Dermis blood vessel endothelial cell (primary cell): ENCODE results near the gene DRAM1. TPM values are rescaled to one million over a fixed set of nuclear protein-coding genes. Genes with fewer than 3 reads are reported as not detected.
A peak's percentile ranks its signal among the peaks of the same experiment; 100 is the strongest.
"Not testable (repeated sequence)": the region's sequence is repeated elsewhere in the genome, so short reads cannot be mapped to it uniquely, and the experiment has no call there.

ENCODE experiments used
- DNase-seq: peaks from one replicate; pipeline ENCODE4 v3.0.0; 2010
- total RNA-seq: library from RNA; depleted of rRNA; stranded (reverse); fragments of >200 nt; gene quantifications from 2 replicates; pipeline ENCODE4 v1.2.3, GENCODE V29; 2014

DRAM1 gene
- total RNA-seq, 1 donor from 2014 or later, result 22.3 TPM

GRCh38 chr12:101859664-101860607 lies 17.4 kb upstream of the DRAM1 start:
- no peak for DNase-seq

DNA sequence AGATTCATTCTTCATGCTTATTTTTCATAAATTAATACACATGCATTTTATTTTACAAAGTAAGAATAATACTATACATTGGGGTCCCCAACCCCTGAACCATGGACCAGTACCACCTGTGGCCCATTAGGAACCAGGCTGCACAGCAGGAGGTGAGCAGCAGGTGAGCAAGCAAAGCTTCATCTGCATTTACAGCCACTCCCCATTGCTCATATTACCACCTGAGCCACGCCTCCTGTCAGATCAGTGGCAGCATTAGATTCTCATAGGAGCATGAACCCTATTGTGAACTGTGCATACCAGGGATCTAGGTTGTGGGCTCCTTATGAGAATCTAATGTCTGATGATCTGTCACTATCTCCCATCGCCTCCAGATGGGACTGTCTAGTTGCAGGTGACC lies 15.7 kb upstream of the DRAM1 start:
- DNase-seq, result not testable (repeated sequence)

DNA sequence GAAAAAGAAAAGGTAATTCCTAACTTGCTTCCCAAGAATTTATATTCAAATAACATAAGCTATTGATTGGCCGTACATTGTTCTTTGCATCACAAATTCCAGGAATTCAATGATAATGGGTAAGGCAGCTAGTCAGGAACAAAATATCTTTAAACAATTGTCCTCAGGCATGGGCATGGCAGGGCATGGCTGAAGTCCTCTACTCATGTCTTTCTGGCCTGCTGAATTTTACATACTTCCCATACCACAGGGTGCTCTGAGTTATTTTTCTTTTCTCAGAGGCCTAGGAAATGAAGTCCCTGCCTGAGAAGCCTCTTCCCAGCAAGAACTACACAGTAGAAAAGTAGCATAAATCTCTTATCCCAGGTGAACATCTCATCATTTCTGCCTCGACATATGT lies 15.1 kb upstream of the DRAM1 start:
- no peak for DNase-seq

DNA sequence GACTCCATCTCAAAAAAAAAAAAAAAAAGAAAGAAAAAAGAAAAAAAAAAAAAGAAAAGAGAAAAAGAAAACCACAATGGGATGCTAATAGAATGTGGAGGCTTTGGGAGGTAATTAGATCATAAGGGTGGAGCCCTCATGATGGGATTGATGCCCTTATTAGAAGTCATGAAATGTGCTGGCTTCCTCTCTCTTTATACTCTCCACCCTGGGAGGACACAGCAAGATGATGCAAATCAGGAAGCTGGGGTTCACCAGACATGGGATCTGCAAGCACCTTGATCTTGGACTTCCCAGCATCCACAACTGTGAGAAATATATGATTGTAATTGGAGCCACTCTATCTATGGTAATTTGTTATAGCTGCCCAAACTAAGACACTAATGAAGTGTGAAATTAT lies 13.4 kb upstream of the DRAM1 start:
- DNase-seq, result no peak

DNA sequence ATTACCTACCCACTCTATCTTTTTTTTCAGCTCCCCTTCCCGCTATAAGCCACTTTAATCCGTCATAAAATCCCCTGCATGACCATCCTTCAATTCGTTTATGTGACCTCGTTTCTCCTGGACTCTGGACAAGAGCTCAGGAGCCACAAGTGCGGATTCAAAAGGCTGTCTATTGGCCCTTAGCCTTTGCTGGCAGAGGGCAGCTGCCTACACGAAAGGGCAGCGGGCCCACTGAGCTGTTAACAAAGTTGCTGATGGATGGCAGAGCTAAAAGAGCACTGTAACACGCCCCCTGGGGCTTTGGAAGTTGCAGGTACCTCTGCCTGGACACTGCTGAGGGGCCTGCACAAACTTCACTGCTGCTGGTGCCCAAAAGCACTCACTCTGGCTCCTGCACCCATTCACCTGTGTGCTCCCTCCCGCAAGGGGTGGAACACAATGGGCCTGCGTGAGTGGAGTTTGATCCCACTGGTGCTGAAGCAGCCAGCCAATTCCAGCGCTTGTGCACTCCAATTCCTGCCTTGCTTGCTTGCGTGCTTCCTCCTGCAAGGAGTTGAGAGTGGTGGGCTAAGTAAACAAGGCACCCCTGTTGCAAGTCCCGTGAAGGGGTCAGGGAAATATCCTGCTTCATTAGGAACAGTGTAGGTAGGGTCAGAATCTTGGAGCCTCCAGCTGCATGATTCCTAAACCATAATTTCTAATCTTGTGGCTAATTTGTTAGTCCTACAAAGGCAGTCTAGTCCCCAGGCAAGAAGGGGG lies 10.6 kb upstream of the DRAM1 start:
- DNase-seq, result no peak

- not testable (repeated sequence) for DNase-seq
These were observed 9.8 kb upstream of the DRAM1 start for GRCh38 chr12:101867619-101868018.

DNA sequence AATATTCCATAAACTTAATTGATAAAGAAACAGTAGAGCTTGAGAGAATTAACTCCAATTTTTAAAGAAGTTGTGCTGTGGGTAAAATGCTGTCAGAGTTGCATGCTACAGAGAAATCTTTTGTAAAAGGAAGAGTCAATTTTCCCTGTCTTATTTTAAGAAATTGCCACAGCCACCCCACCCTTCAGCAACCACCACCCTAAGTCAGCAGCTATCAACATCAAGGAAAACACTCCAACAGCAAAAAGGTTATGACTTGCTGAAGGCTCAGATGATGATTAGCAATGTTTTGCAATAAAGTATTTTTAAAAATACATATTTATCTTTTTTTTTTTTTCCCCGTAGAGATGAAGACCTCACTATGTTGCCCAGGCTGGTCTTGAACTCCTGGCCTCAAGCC lies 6.5 kb upstream of the DRAM1 start:
- no peak for DNase-seq

GRCh38 chr12:101875162-101875561 lies 2.2 kb upstream of the DRAM1 start:
- DNase-seq, result peak; percentile 22

DNA sequence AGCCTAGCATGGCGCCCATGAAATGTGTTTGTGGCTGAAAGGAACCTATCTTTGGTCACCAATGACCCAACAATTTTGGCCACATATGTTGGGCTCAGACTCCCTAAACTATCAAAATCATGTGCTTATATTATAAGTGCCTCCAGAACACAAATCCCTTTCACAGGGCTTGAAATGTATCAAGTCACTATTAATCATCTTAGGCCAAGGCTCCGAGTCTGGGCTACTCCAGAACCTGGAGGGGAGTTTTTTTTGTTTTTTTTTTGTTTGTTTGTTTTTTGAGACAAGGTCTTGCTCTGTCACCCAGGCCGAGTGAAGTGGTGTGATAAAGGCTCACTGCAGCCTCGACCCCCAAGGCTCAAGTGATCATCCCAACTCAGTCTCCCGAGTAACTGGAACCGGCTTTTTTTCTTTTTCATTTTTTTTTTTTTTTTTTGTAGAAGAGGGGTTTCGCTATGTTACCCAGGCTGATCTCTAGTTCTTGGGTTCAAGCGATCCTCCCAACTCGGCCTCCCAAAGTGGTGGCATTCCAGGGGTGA lies 989 bp upstream of the DRAM1 start:
- peak; percentile 39 for DNase-seq

GRCh38 chr12:101877806-101878242 lies 444 bp downstream of the DRAM1 start:
- DNase-seq, result peak; percentile 57

GRCh38 chr12:101878243-101878821 lies 952 bp downstream of the DRAM1 start:
- peak; percentile 40 for DNase-seq

- DNase-seq, result no peak
These were observed 3.4 kb downstream of the DRAM1 start for GRCh38 chr12:101880769-101881168.

GRCh38 chr12:101881228-101881627 lies 3.8 kb downstream of the DRAM1 start:
- no peak for DNase-seq

- DNase-seq, result no peak
These were observed 6.8 kb downstream of the DRAM1 start for GRCh38 chr12:101884174-101884573.

DNA sequence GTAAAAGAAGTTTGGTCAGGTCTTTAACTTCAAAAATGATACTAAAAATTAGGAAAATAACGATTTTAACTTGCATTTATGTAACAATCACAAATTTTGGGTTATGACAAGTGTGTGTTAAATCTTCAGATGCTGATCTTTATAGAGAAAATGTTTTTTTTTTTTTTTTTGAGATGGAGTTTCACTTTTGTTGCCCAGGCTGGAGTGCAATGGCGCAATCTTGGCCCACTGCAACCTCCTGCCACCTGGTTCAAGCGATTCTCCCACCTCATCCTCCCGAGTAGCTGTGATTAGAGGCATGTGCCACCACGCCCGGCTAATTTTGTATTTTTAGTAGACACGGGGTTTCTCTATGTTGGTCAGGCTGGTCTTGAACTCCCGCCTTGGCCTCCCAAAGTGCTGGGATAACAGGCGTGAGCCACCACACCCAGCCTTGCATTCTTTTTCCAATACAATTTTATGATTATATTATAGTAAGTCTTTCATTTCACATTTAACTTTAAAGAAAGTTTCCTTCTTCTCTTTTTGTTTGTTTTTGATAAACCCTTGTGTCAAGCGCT lies 7.5 kb downstream of the DRAM1 start:
- DNase-seq, result not testable (repeated sequence)

DNA sequence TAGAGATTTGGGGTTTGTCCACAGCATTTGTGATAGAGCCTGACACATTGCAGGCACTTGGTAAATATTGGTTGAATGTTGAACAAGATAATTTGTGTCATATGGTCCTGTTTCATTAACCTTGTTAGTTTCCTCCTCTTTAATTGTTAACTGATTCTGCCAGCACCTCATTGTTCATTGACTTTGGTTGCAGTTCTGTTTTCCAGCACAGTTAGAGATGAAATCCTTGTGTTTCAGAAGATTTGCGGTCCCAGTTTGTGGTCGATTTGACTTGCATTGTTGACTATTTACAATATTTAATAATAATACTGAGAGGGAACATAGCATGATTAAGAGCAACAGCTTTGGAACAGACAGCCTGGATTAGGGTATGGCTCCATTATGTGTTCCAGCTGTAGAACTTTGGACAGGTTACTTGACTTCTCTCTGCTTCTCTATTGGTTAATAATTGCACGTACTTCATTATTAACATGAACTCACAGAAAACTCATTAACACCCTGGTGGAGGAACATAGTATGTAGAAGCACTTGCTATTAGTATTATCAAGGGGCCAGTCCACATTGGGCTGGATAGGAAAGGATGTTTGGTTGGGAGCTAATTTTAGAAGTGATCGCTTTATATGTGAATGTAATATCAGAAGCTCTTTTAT lies 8.7 kb downstream of the DRAM1 start:
- DNase-seq, result no peak

GRCh38 chr12:101889211-101889752 lies 11.9 kb downstream of the DRAM1 start:
- DNase-seq, result no peak

DNA sequence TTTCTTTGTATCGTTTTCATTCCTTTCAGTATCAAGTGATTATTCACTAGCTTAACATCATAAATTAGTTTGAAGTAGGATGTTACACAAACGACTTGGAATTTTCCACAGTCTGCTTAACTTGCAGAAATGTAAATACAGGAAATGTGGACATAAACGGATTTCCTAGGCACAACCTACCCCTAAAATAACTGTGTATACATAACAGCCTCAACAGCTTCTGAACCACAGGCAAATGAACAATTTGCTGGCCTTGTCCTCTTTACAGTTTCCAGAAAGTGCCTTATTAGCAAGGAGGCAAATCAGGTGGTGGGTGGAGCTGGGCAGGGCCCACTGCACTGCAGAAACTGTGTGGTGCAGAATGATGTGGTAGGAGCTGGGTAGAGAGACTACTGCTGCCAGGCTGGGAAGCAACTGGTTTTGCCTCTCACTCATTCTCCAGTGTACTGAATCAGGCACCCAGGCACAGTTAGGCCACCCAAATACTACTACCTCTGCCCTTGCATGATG lies 14.1 kb downstream of the DRAM1 start:
- peak; percentile 76 for DNase-seq

DNA sequence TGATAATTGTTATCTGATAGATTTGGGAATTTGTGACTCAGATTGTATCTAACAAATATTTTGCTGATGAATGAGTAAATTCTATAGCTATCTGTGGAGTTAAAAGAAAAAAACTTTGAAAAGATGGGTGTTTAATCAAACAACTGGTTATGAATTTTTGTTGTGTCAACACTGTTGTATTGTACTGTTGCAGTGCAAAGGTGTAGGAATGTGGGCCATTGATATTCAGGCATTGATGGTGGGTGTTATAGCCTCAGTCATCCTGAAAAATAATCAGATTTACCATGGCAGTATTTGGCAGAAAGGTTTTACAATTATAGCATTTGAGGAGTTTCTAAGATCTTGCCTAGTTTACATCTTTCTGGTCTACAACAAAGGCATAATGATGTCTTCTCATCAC lies 15.4 kb downstream of the DRAM1 start:
- no peak for DNase-seq

- DNase-seq, result no peak
These were observed 24.4 kb downstream of the DRAM1 start for GRCh38 chr12:101901777-101902176.

- peak; percentile 37 for DNase-seq
These were observed 25.3 kb downstream of the DRAM1 start for GRCh38 chr12:101902641-101903040.

GRCh38 chr12:101906226-101906625 lies 28.8 kb downstream of the DRAM1 start:
- no peak for DNase-seq
